ENCODE measurements around the gene PFDN2.

The PFDN2 gene

DNA sequence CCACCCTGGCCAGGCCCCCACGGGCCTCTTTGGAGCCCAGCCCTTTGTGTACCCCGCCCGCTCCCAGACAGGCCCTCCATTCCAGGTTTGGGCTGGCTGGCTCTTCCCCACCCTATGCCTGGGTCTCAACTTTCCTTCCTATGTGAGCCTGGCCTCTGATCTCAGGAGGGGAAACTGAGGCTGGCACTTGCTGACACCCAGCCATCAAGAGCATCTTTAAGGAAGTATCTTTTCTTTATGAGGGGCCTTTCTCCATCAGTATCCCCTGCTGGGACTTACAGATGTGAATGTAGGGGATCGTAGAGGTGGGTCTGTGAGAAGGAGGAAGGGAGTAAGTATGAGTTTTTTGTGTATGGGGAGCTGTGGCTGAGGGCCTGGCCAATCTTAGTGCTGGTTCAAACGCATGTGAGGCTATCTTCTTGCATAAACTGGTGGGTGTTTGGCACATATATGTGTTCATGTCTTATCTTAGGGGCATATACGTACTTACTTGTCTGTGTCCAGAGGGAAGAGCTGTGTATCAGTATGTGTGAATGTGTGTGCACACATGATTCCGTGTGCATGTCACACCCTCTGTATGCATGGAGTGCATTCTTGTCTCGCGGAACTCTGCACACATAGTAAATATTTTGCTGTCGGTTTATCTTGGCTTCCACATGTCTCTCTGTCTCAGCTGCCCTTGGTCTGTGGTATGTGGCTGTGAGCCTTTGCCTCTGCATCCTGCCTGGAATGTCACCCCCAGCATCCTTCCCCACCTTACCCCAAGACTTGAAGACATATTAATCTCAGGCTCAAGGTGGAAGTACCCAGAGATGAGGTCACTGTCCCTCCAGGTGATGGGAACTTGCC, 33.9 kb downstream of the PFDN2 start:
- no peak for DNase-seq (ENCODE audit: low spot score)
- in situ Hi-C loops (cut with MboI; ENCODE audit: low pct_unique_long_range_greater_than_20kb, low sequenced_read_pairs, unreplicated experiment): no loop called here

DNA sequence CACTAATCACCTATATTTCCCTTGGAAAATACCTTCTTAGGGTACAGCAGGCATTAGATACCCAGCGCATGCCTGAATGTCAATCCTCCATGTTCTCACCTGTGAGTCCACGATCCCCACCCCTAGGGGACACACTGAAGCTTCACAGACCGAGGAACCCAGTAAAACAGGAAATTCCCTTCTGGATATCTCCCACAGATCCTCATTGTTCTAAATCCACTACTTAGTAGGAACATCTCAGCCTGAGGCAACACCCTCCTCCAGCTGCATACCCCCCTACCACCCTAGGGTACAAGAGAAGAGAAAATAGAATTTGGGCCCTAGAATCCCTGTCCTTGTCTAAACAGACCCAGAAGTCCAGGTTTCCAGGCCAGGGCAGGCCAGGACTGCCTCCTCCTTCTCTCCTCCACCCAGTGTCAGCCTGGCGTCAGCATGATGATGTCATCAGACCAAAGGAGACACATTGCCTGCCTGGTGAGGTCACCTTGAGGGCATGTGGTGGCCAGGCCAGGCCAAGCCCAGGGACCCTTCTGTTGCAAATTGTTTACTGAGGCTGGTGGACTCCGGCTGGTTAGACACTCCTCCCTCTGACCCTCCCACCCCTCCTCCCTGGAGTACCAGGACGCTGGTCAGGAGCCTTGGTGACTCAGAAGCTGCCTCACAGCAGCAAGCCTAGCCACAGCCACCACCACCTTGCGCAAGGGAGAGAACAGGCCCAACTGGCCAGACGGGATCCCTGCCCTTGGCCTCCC, 34.7 kb downstream of the PFDN2 start:
- in situ Hi-C loops (cut with MboI; ENCODE audit: low pct_unique_long_range_greater_than_20kb, low sequenced_read_pairs, unreplicated experiment): no loop called here
- no peak for DNase-seq (ENCODE audit: low spot score)
- TF ChIP-seq, protein P1, sequence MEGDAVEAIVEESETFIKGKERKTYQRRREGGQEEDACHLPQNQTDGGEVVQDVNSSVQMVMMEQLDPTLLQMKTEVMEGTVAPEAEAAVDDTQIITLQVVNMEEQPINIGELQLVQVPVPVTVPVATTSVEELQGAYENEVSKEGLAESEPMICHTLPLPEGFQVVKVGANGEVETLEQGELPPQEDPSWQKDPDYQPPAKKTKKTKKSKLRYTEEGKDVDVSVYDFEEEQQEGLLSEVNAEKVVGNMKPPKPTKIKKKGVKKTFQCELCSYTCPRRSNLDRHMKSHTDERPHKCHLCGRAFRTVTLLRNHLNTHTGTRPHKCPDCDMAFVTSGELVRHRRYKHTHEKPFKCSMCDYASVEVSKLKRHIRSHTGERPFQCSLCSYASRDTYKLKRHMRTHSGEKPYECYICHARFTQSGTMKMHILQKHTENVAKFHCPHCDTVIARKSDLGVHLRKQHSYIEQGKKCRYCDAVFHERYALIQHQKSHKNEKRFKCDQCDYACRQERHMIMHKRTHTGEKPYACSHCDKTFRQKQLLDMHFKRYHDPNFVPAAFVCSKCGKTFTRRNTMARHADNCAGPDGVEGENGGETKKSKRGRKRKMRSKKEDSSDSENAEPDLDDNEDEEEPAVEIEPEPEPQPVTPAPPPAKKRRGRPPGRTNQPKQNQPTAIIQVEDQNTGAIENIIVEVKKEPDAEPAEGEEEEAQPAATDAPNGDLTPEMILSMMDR (IDR thresholded peaks at IDR 0.05; ENCODE audit: extremely low read depth, insufficient read depth, missing control alignments): no peak

More for the DNA sequence above, 33.9 kb downstream of the PFDN2 start:
- TF ChIP-seq, protein P1 (IDR thresholded peaks at IDR 0.05; ENCODE audit: extremely low read depth, insufficient read depth, missing control alignments): no peak

DNA sequence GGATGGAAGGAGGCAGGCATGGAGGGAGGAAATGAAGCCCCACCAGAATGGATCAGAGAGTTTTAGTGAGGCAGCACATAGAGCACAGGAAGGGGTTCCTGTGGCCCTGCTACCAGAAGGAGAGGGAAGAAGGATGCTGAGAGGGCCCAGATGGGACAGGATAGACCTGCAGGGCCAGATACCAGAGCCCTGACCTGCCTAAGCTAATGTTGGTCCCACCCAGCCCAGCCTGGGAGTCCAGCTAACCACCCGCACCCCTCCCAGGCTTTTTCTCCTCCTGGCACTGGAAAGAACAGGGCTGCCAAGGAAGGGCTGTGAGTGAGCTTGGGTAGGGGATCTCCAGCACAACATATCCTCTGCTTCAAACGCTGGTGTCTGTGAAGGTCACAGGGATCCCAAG, 35.4 kb downstream of the PFDN2 start:
- in situ Hi-C loops (cut with MboI; ENCODE audit: low pct_unique_long_range_greater_than_20kb, low sequenced_read_pairs, unreplicated experiment): no loop called here
- TF ChIP-seq, protein P1 (IDR thresholded peaks at IDR 0.05; ENCODE audit: extremely low read depth, insufficient read depth, missing control alignments): no peak
- DNase-seq (ENCODE audit: low spot score): no peak

DNA sequence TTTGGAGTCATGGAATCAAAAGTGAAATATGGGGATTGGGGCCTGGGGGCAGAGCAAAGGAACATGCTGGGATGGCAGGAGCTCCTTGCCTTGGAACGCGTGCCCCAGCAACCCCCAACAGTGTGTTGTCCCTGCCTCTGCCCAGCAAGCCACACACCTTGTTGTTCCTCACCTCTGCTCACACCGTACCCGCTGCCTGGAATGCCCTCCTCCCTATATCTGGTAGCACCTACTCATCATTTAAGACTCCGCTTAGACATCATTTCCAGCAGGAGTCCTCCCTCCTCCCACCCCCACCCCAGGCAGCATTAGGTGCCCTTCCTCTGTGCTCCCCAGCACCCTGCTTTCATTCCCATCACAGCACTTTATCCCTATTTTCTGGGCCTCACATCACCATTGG, 36.3 kb downstream of the PFDN2 start:
- in situ Hi-C loops (cut with MboI; ENCODE audit: low pct_unique_long_range_greater_than_20kb, low sequenced_read_pairs, unreplicated experiment): no loop called here

DNA sequence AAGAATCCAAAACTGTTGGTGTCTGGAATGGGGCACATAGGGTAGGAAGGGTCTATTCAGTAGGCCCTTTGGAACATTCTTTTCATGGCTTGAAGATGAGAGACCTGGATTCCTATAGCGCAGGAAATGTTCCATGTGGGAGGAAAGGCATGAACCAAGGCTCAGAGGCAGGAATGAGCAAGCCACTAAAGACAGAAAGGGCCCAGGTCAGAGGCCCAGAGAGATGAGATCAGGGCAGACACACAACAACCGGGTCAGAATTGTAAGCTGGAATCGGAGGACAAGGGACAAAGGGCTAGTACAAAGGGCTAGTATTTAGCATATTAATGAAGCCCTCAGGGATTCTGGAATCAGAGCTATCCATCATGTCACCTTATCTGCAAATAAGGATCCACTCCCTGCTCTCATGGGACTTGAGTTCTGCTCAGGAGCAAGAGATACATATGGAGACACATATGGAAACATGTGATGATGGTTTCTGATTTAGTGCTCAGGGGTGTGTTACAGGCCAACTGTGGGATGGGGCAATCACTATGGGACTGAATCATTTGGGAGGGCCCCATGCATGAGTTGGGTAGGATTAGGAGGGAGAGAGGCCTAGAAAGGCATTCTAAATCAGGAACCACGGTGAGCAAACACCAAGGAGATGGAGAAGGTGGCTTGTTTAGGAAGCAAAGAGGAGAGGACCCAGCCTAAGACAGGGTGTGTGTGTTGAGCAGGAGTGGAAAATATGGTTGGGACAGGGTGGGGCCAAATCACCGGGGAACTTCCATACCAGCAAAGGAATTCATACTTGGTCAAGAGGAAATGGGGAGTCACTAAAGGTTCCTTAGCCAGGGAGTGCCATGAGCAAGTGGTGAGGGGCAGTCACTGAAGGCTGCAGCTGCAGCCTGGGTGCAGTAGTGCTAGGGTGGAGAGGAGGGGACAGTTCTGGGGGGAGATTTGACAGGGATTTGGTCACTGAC, 37.1 kb downstream of the PFDN2 start:
- DNase-seq (ENCODE audit: low spot score): no peak
- in situ Hi-C loops (cut with MboI; ENCODE audit: low pct_unique_long_range_greater_than_20kb, low sequenced_read_pairs, unreplicated experiment): no loop called here
- TF ChIP-seq, protein P1 (IDR thresholded peaks at IDR 0.05; ENCODE audit: extremely low read depth, insufficient read depth, missing control alignments): no peak

More for the DNA sequence above, 36.3 kb downstream of the PFDN2 start:
- DNase-seq (ENCODE audit: low spot score): no peak
- TF ChIP-seq, protein P1 (IDR thresholded peaks at IDR 0.05; ENCODE audit: extremely low read depth, insufficient read depth, missing control alignments): no peak

Data from GM13977 (cell line).